HFFc6 (cell line): ENCODE results near the gene EFNB1. TPM values are rescaled to one million over a fixed set of nuclear protein-coding genes. Genes with fewer than 3 reads are reported as not detected.

Experiments used
- DNase-seq: peaks from one replicate; pipeline ENCODE4 v3.0.0-alpha.2; 2018
- H3K27ac Mint-ChIP-seq: 2 replicates; pipeline ENCODE4 v1.8.0; 2020; ENCODE audit warnings: mild to moderate bottlenecking, mixed read lengths
- H3K27me3 Mint-ChIP-seq: 2 replicates; pipeline ENCODE4 v1.8.0; 2021; ENCODE audit warnings: mild to moderate bottlenecking, moderate library complexity, mixed read lengths; ENCODE audit not compliant: insufficient read depth
- H3K36me3 Mint-ChIP-seq: 2 replicates; pipeline ENCODE4 v1.8.0; 2021; ENCODE audit warnings: low read depth, mixed read lengths
- H3K4me1 Mint-ChIP-seq: 2 replicates; pipeline ENCODE4 v1.8.0; 2020; ENCODE audit warnings: low read depth, mixed read lengths
- H3K4me3 Mint-ChIP-seq: 2 replicates; pipeline ENCODE4 v1.8.0; 2020; ENCODE audit warnings: mild to moderate bottlenecking, moderate library complexity, mixed read lengths
- H3K9me3 Mint-ChIP-seq: 2 replicates; pipeline ENCODE4 v1.8.0; 2020; ENCODE audit warnings: mild to moderate bottlenecking, mixed read lengths
- total RNA-seq, 6 experiments: library from RNA; stranded (reverse); fragmentation: NEBNext Ultra II Directional; extraction: Animal tissue kit (Norgen Biotek cat#: 25700); gene quantifications; 2 replicates in 1 of 6; 3 replicates in 5 of 6; pipeline ENCODE4 v1.2.3, GENCODE V29; 2021
- TF ChIP-seq, protein P1 (sequence below): fragments of 200-600 bp; sonication (generic); IDR thresholded peaks from 2 replicates; pipeline ENCODE4 v1.5.0; 2021; ENCODE audit warnings: antibody characterized with exemption, mild to moderate bottlenecking

Gene EFNB1
- total RNA-seq, 6 experiments from 2014 or later: 4.2 to 4.8 (median 4.5) TPM

DNA sequence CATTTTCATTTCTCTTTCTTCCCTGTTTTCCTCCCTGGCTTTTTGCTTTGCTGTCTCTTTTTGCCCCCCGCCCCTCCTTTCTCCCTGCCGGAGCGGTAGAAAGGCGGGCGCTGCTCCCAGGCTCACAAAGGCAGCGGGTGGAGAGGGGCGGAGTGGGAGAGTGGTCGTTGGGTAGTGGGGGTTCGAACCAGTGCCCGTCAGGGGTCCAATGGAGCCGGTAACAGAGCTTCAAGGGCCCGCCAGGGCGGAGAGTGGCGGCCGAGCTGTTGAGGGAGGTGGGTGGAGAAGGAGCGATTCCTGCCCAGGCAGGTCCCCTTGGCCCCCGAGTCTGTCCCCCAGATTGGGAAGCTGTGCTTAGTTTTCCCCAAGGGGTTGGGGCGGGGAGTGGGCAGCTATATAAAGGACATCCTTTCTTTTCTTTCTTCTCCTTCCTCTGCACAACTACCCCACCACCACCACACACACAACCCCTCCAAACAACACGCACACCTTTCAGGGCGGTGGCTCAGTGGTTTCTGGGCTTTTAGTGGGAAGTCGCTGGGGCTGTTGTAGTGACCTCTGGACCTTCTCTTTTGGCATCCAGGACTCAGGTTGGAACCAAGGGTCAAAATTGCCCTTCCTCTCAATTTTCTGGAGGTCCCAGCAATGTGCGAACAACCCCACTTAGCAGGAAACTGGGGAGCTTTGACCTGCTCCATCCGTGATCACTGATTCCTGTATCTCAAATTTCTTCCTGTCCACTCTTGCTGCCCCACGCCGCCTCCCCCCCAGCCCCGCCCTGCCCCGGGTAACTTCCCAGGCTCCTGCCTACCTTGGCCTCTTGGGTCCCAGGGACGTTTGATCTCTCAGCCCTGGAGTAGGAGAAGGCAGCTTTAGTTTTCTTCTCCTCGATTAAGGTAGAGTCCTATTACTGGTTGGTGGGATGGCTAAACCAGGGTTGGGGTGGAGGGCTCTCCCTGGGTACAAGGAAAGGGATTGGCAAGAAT, 1.9 kb downstream of the EFNB1 start:
- Mint-ChIP-seq H3K4me3 (peak overlapping the region; percentile 84), H3K9me3 (no peaks in the 10 kb centered on the region), H3K36me3 (no peaks in the 10 kb centered on the region), H3K27ac (no peak overlapping the region), H3K27me3 (peaks cover 2% of the 10 kb centered on the region; the same call in 1 of the 2 replicates), H3K4me1 (peaks cover 18% of the 10 kb centered on the region)
- TF ChIP-seq, protein P1, sequence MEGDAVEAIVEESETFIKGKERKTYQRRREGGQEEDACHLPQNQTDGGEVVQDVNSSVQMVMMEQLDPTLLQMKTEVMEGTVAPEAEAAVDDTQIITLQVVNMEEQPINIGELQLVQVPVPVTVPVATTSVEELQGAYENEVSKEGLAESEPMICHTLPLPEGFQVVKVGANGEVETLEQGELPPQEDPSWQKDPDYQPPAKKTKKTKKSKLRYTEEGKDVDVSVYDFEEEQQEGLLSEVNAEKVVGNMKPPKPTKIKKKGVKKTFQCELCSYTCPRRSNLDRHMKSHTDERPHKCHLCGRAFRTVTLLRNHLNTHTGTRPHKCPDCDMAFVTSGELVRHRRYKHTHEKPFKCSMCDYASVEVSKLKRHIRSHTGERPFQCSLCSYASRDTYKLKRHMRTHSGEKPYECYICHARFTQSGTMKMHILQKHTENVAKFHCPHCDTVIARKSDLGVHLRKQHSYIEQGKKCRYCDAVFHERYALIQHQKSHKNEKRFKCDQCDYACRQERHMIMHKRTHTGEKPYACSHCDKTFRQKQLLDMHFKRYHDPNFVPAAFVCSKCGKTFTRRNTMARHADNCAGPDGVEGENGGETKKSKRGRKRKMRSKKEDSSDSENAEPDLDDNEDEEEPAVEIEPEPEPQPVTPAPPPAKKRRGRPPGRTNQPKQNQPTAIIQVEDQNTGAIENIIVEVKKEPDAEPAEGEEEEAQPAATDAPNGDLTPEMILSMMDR: no peak
- no peak for DNase-seq

DNA sequence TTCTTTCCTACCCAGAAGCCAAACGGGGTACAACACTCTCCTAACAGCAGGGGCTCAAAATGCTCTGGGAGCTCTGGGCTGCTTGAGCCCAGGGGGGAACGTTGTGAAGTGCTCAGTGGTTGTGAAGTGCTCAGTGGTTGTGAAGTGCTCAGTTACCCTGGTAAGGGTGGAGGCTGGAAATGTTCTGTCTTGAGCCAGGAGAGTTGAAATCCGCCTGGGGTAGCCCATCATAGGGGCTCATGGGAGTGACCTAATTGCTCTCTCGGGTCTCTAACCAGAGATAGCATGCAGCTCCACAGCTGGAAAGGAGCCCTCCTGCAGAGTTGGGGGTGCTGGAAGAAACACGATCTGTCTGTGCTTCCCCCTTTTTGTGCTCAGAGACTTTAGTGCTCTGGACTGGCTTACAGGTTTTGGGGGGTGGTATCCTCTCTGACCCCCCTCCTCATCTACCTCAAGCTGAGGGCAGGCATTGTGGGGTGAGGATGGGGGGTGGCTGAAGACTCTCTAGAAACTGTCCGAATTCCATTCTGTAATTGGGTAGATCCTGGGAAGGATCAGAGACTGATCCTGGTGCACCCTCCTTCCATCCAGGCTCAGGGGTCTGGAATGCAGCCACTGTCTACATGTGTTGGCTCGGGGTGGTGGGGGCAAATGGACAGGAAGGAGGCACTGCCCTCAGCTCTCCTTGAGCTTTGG, 2.7 kb downstream of the EFNB1 start:
- no peaks in the 10 kb centered on the region for H3K9me3 Mint-ChIP-seq

DNA sequence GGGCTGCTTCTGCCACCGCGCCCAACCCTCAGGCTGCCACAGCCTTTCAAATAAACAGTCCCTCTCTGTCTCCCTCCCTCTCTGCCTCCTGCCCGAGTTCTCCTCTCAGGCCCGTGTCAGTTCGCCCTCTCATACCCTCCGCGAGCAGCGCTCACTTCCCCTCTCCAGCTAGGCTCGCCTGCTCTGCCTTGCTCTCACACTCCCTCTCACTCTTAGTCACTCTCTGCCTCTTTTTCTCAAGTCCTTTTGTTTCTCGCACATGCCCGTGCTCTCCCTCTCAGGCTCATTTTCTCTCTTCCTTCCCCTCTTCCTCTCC, 3.2 kb downstream of the EFNB1 start:
- Mint-ChIP-seq H3K4me1 (peaks cover 18% of the 10 kb centered on the region), H3K27ac (peak overlapping the region; percentile 79), H3K27me3 (no peaks in the 10 kb centered on the region), H3K9me3 (no peaks in the 10 kb centered on the region), H3K36me3 (no peaks in the 10 kb centered on the region), H3K4me3 (peak overlapping the region; percentile 59)
- DNase-seq: peak; percentile 67
- TF ChIP-seq, protein P1: no peak

More for the DNA sequence above, 2.7 kb downstream of the EFNB1 start:
- Mint-ChIP-seq H3K4me3 (peak overlapping the region; percentile 84), H3K4me1 (peaks cover 18% of the 10 kb centered on the region), H3K27me3 (no peaks in the 10 kb centered on the region), H3K27ac (peak overlapping the region; percentile 79), H3K36me3 (no peaks in the 10 kb centered on the region)
- no peak for DNase-seq
- TF ChIP-seq, protein P1: no peak

DNA sequence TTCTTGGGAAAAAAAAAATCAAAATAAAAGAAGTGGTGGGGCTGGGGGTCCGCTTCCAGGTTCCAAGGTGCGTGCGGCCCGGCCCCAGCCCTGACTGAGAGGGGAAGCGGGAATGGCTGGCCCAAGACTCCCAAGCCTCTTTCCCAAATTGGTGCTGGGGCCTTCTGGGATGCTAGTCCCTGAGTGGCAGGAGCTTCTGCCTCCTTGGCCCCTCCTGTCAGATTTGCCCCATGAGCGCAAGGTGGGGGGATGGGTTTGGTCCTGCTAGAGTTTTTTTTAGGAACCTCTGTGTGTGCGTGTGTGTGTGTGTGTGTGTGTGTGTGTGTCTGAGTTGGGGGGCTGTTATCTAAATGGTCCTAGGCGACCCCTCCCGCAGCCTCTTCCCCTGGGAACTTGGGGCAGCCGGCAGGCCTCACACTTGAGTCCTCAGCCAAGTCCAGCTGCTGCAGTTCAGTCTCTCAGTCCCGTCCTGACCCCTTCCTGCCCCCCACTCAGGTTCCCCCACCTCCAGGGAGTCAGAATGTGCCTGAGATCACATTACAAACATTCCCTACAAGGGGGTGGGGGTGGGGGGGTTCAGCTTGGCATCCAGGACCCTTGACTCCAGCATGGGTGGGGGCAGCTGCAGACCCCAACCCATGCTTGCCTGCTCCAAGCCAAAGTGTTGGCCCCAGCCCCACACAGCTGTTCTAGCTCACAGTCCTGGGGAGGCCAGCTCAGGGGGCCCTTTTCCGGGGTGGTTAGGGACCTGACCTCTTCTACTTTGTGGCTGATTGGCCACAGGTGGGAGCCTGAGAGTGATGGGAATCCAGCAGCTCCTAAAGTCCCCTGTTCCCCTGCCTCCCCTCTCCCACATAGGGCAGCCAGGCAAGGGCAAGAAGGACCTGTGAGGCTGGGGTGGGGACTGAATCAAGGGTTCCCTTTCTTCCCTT, 4.0 kb downstream of the EFNB1 start:
- TF ChIP-seq, protein P1: no peak
- Mint-ChIP-seq H3K4me3 (peak overlapping the region; percentile 59; the same call in 1 of the 2 replicates), H3K27ac (peak overlapping the region; percentile 79; the same call in 1 of the 2 replicates), H3K9me3 (no peaks in the 10 kb centered on the region), H3K36me3 (no peaks in the 10 kb centered on the region), H3K27me3 (no peaks in the 10 kb centered on the region), H3K4me1 (peaks cover 18% of the 10 kb centered on the region)
- no peak for DNase-seq

DNA sequence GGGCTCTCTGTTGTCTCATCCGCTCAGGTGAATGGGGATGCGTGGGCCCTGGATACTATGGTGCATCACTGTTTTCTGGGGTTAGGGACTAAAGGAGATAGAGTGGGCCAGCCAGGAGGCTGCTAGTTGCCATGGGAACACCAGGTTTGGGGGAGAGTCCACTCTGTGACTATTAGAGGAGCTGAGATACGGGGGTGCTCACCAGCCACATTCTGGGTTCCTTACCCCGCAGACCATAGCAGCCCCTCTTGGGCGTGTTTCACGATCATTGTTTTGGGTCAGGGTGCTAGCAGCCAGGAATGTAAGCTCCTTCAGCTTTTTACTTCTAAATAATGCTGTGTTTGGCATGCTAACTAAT, 4.6 kb downstream of the EFNB1 start:
- DNase-seq: no peak
- H3K4me3 Mint-ChIP-seq: no peak overlapping the region
- TF ChIP-seq, protein P1: no peak
- no peaks in the 10 kb centered on the region for H3K27me3 Mint-ChIP-seq
- peaks cover 17% of the 10 kb centered on the region for H3K4me1 Mint-ChIP-seq
- H3K9me3 Mint-ChIP-seq: no peaks in the 10 kb centered on the region
- no peak overlapping the region for H3K27ac Mint-ChIP-seq
- H3K36me3 Mint-ChIP-seq: no peaks in the 10 kb centered on the region
